Fibroblast of the aortic adventitia (primary cell): ENCODE measurements around the gene CWC27. TPM values are rescaled to one million over a fixed set of nuclear protein-coding genes. Genes with fewer than 3 reads are reported as not detected.

Source experiments
- DNase-seq: peaks from one replicate; pipeline ENCODE4 v3.0.0-alpha.2; 2010; ENCODE audit warnings: low read depth
- H3K4me3 ChIP-seq: 2 replicates; pipeline ENCODE4 v1.5.1; 2011; ENCODE audit warnings: low read depth, mild to moderate bottlenecking, control low read depth, low read length, moderate library complexity
- total RNA-seq: library from RNA; depleted of rRNA; stranded (reverse); fragments of >200 nt; gene quantifications from 2 replicates; pipeline ENCODE4 v1.2.3, GENCODE V29; 2012; ENCODE audit warnings: low replicate concordance
- TF ChIP-seq, protein P1 (sequence below): IDR thresholded peaks from 2 replicates; pipeline ENCODE4 v1.5.1; 2011; ENCODE audit warnings: mild to moderate bottlenecking, low read length, control low read depth, inconsistent platforms; ENCODE audit not compliant: insufficient read depth

CWC27 gene
- total RNA-seq, 1 donor = 22.6 TPM

DNA sequence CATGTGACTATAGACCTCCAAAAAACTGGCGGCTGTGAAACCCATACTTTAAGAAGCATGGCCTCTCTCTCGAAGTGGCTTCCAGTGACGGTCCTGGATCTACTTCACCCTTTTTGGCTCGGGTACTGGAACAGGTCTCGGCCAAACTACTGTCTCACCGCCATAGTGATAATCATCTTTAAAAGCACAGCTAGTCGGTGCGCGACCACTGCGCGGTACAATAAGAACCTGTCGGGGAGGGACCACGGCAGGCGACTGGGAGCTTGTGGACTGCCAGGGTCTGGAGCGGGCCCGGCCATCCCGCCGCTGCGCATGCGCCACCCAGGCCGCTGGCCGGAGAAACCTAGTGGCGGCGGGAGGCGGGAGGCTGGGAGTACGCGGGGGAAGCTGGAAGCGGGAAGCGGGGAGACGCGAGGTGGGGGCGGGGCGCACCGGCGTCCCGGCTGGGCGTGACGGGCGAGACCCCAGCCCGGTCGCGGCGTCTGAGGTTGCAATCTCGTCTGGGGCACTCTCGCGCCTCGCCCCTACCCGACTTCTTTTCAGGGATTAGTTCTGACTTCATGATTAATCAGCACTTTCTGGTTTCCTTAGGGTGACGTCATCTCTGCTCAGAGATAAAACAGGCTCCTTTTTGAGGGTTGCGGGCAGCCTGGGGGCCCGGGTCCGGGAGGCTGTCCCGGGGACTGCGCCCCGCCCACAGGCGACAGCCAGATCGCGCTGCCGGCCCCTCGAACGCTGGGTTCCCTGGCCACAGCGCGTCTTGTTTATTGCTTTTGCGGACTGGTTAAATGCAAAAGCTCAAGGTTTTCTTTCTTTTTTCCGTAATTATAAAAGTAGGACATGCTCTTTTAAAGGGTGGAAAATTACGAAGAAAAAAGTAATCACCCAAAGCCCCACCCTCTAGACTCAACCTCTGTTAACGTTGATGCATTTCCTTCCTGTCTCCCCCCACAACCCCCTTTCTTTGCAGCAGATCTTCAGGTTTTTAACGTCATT lies 266.8 kb downstream of the CWC27 start:
- peak; percentile 96 for DNase-seq
- H3K4me3 ChIP-seq = peak overlapping the region; percentile 62
- TF ChIP-seq, protein P1, sequence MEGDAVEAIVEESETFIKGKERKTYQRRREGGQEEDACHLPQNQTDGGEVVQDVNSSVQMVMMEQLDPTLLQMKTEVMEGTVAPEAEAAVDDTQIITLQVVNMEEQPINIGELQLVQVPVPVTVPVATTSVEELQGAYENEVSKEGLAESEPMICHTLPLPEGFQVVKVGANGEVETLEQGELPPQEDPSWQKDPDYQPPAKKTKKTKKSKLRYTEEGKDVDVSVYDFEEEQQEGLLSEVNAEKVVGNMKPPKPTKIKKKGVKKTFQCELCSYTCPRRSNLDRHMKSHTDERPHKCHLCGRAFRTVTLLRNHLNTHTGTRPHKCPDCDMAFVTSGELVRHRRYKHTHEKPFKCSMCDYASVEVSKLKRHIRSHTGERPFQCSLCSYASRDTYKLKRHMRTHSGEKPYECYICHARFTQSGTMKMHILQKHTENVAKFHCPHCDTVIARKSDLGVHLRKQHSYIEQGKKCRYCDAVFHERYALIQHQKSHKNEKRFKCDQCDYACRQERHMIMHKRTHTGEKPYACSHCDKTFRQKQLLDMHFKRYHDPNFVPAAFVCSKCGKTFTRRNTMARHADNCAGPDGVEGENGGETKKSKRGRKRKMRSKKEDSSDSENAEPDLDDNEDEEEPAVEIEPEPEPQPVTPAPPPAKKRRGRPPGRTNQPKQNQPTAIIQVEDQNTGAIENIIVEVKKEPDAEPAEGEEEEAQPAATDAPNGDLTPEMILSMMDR = no peak

DNA sequence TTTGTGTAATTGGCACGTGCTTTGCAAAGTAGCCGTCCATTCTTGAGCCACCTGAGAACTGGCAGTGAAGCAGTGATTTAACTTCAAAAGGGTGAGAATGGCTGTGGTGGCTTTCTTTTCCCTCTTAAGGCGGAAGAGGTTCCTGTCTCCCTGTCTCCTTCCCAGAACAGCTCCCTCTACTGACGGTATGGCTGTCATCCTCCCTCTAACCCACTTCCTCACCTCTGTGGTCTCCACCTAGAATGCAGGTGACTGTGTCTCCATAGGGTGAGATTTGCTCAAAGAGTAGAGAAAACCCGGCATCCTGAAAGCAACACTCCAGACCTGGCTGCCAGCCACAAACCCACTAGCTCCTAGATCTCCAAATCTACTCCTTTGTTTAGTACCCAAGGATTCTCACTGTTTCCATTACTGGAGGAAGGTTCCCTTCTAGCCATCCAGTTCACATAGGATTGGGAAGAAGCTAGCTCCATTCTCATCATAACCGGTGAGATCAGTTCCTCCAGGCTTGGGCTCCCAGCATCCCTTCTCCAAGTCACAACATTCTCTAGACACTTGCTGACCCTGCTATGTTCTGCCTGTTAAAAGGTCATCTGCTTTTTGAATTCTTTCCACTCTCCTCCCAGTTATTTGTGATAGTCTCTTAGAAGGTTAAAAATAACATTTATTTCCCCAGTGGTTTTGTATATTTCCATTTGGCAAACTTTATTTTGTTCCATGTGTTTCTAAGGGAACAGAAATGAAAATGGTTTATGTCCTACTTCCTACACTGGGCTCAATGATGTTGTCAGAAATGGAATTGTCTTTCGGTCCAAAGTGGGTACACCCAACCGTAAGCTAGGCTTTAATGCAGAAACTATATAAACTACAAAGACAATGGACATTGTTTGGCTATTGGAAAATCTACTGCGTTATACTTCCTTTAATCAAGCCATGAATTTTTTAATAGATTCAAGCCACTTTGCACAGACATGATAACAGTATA lies 269.4 kb downstream of the CWC27 start:
- no peak for DNase-seq
- H3K4me3 ChIP-seq = no peak overlapping the region
- TF ChIP-seq, protein P1 = peak; percentile 21

DNA sequence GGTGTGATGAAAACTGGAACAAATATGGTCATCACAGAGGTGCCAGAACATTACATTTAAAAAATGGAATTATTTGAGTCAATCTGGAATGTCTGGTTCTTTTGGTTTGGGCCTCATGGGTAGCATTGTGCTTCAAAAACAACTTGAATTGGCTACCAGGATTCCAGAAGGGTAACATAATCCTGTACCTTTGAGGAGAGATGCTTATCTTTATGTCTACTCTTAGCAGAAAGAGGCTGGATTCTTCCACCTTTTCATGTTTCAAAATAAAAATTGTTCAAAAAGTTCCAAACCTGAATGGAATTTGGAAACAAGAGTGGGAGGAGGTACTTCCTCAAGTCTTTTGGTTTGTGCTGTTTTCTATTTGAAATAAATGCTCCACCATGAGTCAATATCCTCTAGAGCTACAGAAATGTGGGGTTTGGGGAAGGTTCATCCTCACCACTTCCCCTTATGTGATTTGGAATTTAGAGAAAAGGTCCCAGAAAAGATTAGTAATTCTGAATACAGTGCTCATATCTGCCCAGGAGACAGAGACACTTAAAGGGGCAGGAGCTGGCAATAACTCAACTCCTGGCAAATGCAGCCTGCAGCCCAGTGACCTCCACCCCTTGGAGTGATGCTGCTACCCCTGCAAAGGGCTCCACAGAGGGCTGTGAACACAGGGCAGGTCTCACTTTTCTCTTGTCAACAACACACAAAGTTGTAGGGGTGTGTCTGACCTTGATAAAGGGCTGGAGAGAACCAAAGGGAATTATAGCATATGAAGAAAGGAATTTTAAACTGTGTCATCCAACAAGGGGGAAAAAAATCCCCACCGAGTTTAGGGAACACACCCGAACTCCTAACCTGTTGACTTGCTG lies 272.8 kb downstream of the CWC27 start:
- DNase-seq = peak; percentile 60
- TF ChIP-seq, protein P1 = no peak

DNA sequence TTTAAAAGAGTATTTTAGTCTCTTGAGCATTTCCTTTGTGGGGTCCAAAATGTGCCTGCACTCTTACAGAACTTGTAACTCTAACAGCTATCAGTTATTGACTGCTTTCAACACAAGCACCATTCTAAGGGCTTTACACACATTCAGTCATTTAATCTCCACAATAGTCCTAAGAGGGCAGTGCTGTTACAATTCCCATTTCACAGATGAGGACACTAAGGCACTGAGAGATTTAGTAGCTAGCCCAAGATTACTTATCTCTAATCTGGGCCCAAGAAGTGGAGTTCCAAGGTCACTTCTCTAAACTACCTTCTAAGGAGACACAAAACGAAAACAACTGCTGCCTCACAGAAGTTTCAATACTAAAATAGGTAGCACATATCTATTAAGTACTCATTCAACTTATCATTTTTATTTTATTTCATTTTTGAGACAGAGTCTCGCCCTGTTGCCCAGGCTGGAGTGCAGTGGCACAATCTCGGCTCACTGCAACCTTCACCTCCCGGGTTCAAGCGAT lies 275.2 kb downstream of the CWC27 start:
- TF ChIP-seq, protein P1 = no peak
- H3K4me3 ChIP-seq = no peak overlapping the region
- DNase-seq = no peak

More for the DNA sequence above, 272.8 kb downstream of the CWC27 start:
- no peak overlapping the region for H3K4me3 ChIP-seq

DNA sequence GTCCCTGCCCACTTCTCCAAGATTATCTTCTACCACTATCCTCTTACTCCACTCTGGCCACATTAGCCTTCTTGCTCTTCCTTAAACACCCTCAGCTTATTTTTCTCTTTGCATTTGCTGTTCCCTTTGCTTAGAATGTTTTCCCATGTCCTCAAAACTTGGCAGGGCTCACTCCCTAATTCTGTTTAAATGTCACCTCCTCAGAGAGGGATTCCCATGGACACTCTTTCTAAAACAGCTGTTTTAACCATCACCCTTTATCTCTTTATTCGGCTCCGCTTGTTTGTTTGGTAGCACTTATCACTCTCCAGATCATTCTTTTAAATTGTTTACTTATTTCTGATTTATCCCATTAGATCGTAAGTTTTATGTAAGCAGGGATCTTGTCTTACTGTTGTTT lies 278.5 kb downstream of the CWC27 start:
- DNase-seq = no peak
- H3K4me3 ChIP-seq = no peak overlapping the region
- TF ChIP-seq, protein P1 = no peak
